Measurements from ENCODE around the gene CENPV.

The CENPV gene

DNA sequence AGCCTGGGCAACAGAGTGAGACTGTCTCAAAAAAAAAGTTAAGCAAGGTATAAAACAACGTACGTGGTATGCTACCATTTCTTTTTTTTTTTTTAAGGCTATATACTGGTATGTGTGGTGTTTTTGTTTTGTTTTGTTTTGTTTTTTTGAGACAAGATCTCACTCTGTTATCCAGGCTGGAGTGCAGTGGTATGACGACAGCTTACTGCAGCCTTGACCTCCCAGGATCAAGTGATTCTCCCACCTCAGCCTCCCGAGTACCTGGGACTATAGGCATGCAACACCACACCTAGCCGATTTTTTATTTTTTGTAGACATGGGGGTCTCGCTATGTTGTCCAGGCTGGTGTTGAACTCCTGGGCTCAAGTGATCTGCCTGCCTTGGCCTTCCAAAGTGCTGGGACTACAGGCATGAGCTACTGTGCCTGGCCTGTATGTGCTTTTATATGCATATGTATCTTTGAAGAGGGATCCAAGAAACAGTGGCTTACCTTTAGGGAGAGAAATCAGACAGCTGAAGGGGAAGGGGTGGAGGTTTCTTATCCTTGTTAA is 6.5 kb downstream of the CENPV start (continued):
- no peak for TF ChIP-seq BACH2 (CRISPR knock-in tag; IDR thresholded peaks at IDR 0.05; ENCODE audit: borderline replicate concordance)
- TF ChIP-seq, protein P1, sequence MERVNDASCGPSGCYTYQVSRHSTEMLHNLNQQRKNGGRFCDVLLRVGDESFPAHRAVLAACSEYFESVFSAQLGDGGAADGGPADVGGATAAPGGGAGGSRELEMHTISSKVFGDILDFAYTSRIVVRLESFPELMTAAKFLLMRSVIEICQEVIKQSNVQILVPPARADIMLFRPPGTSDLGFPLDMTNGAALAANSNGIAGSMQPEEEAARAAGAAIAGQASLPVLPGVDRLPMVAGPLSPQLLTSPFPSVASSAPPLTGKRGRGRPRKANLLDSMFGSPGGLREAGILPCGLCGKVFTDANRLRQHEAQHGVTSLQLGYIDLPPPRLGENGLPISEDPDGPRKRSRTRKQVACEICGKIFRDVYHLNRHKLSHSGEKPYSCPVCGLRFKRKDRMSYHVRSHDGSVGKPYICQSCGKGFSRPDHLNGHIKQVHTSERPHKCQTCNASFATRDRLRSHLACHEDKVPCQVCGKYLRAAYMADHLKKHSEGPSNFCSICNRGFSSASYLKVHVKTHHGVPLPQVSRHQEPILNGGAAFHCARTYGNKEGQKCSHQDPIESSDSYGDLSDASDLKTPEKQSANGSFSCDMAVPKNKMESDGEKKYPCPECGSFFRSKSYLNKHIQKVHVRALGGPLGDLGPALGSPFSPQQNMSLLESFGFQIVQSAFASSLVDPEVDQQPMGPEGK (CRISPR knock-in tag; IDR thresholded peaks at IDR 0.05; ENCODE audit: borderline replicate concordance), result no peak
- TF ChIP-seq ZFP3 (CRISPR knock-in tag; IDR thresholded peaks at IDR 0.05), result no peak

DNA sequence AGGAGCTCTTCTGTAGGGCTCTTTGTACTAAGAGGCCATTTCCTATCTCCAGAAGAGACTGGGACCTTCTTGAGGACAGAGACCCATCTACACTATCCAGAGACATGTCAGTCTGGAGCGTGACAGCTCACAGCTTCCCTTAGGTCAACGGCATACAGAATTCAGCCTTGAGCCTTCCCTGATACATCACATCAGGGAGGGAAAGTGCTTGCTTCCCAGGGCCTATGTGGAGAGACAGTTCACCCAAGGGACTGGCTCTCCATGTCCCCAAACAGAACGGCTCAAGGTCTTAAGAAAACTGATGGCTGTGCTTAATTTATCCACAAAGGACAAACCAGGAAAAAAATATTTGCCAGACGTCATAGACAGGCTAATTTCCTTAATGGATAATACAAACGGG is 7.7 kb downstream of the CENPV start:
- ATAC-seq, result no peak
- TF ChIP-seq ZFP30 (CRISPR knock-in tag; IDR thresholded peaks at IDR 0.05) (no peak), GLIS3 (CRISPR knock-in tag; IDR thresholded peaks at IDR 0.05) (no peak), ISL1 (CRISPR knock-in tag; IDR thresholded peaks at IDR 0.05) (no peak), ZNF565 (CRISPR knock-in tag; conservative IDR thresholded peaks at IDR 0.05; ENCODE audit: low read depth) (no peak), ZNF70 (CRISPR knock-in tag; IDR thresholded peaks at IDR 0.05) (no peak), ESRRG (CRISPR knock-in tag; IDR thresholded peaks at IDR 0.05) (no peak), TOX (CRISPR knock-in tag; IDR thresholded peaks at IDR 0.05; ENCODE audit: borderline replicate concordance) (no peak), BACH2 (CRISPR knock-in tag; IDR thresholded peaks at IDR 0.05; ENCODE audit: borderline replicate concordance) (no peak), PPARA (CRISPR knock-in tag; IDR thresholded peaks at IDR 0.05; ENCODE audit: borderline replicate concordance) (no peak)
- TF ChIP-seq, protein P2, sequence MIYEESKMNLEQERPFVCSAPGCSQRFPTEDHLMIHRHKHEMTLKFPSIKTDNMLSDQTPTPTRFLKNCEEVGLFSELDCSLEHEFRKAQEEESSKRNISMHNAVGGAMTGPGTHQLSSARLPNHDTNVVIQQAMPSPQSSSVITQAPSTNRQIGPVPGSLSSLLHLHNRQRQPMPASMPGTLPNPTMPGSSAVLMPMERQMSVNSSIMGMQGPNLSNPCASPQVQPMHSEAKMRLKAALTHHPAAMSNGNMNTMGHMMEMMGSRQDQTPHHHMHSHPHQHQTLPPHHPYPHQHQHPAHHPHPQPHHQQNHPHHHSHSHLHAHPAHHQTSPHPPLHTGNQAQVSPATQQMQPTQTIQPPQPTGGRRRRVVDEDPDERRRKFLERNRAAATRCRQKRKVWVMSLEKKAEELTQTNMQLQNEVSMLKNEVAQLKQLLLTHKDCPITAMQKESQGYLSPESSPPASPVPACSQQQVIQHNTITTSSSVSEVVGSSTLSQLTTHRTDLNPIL (CRISPR knock-in tag; IDR thresholded peaks at IDR 0.05; ENCODE audit: low read depth), result no peak
- TF ChIP-seq, protein P1 (CRISPR knock-in tag; IDR thresholded peaks at IDR 0.05; ENCODE audit: borderline replicate concordance), result no peak

DNA sequence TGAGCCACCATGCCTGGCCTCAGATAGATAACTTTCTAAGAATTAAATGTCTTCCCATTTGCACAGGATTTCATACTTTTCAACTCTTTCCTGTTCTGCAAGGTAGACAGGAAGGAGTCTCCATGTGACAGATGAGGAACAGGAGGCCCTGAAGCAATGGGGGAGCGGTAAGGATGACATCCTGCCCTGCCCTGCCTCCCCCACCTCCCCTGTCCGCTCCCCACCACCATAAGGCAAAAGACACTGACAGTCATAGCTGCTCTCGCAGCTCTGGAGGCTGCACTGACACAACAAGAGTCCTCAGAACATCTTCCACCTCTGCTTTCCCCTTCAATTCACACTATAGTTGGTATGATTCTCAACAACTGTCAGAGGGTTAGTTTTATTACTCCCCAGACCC is 9.7 kb downstream of the CENPV start:
- ATAC-seq, result no peak
- TF ChIP-seq, protein P3, sequence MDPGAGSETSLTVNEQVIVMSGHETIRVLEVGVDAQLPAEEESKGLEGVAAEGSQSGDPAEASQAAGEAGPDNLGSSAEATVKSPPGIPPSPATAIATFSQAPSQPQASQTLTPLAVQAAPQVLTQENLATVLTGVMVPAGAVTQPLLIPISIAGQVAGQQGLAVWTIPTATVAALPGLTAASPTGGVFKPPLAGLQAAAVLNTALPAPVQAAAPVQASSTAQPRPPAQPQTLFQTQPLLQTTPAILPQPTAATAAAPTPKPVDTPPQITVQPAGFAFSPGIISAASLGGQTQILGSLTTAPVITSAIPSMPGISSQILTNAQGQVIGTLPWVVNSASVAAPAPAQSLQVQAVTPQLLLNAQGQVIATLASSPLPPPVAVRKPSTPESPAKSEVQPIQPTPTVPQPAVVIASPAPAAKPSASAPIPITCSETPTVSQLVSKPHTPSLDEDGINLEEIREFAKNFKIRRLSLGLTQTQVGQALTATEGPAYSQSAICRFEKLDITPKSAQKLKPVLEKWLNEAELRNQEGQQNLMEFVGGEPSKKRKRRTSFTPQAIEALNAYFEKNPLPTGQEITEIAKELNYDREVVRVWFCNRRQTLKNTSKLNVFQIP (CRISPR knock-in tag; IDR thresholded peaks at IDR 0.05; ENCODE audit: borderline replicate concordance, low read depth), result no peak
- no peak for TF ChIP-seq ZNF8 (CRISPR knock-in tag; IDR thresholded peaks at IDR 0.05)
- no peak for TF ChIP-seq ZNF70 (CRISPR knock-in tag; IDR thresholded peaks at IDR 0.05)
- TF ChIP-seq GLIS3 (CRISPR knock-in tag; IDR thresholded peaks at IDR 0.05), result no peak
- no peak for TF ChIP-seq ISL1 (CRISPR knock-in tag; IDR thresholded peaks at IDR 0.05)
- no peak for TF ChIP-seq ZFP30 (CRISPR knock-in tag; IDR thresholded peaks at IDR 0.05)
- TF ChIP-seq RARB (CRISPR knock-in tag; IDR thresholded peaks at IDR 0.05), result no peak
- TF ChIP-seq, protein P4, sequence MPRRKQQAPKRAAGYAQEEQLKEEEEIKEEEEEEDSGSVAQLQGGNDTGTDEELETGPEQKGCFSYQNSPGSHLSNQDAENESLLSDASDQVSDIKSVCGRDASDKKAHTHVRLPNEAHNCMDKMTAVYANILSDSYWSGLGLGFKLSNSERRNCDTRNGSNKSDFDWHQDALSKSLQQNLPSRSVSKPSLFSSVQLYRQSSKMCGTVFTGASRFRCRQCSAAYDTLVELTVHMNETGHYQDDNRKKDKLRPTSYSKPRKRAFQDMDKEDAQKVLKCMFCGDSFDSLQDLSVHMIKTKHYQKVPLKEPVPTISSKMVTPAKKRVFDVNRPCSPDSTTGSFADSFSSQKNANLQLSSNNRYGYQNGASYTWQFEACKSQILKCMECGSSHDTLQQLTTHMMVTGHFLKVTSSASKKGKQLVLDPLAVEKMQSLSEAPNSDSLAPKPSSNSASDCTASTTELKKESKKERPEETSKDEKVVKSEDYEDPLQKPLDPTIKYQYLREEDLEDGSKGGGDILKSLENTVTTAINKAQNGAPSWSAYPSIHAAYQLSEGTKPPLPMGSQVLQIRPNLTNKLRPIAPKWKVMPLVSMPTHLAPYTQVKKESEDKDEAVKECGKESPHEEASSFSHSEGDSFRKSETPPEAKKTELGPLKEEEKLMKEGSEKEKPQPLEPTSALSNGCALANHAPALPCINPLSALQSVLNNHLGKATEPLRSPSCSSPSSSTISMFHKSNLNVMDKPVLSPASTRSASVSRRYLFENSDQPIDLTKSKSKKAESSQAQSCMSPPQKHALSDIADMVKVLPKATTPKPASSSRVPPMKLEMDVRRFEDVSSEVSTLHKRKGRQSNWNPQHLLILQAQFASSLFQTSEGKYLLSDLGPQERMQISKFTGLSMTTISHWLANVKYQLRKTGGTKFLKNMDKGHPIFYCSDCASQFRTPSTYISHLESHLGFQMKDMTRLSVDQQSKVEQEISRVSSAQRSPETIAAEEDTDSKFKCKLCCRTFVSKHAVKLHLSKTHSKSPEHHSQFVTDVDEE (CRISPR knock-in tag; IDR thresholded peaks at IDR 0.05), result no peak
- no peak for TF ChIP-seq ZFP3 (CRISPR knock-in tag; IDR thresholded peaks at IDR 0.05)
- no peak for TF ChIP-seq OSR1 (CRISPR knock-in tag; IDR thresholded peaks at IDR 0.05)
- TF ChIP-seq ZNF565 (CRISPR knock-in tag; conservative IDR thresholded peaks at IDR 0.05; ENCODE audit: low read depth), result no peak
- TF ChIP-seq ARNTL (CRISPR knock-in tag; IDR thresholded peaks at IDR 0.05; ENCODE audit: borderline replicate concordance, low read depth), result no peak
- no peak for TF ChIP-seq CSDC2 (CRISPR knock-in tag; IDR thresholded peaks at IDR 0.05)
- no peak for TF ChIP-seq TOX (CRISPR knock-in tag; IDR thresholded peaks at IDR 0.05; ENCODE audit: borderline replicate concordance)
- no peak for TF ChIP-seq BACH2 (CRISPR knock-in tag; IDR thresholded peaks at IDR 0.05; ENCODE audit: borderline replicate concordance)

All from SK-N-SH treated with all-trans-retinoic acid at 6 μM for 48 hours (cell line).